HepG2 (cell line): ENCODE data around the gene DLEC1. TPM values are rescaled to one million over a fixed set of nuclear protein-coding genes. Genes with fewer than 3 reads are reported as not detected.
A peak's percentile ranks its signal among the peaks of the same experiment; 100 is the strongest.

Experiments
- AFF4 ChIP-seq: sonication (generic); formaldehyde crosslinking; IDR thresholded peaks from 2 replicates; pipeline ENCODE4 v1.4.0; 2020; ENCODE audit warnings: missing genetic modification reagents
- DMTF1 ChIP-seq: sonication (generic); formaldehyde crosslinking; IDR thresholded peaks from 2 replicates; pipeline ENCODE4 v1.4.0; 2020; ENCODE audit warnings: mild to moderate bottlenecking, missing genetic modification reagents
- FOSL1 ChIP-seq: sonication (generic); formaldehyde crosslinking; IDR thresholded peaks from 2 replicates; pipeline ENCODE4 v1.9.0; 2021; ENCODE audit warnings: missing genetic modification reagents, borderline replicate concordance
- GATAD2A ChIP-seq: IDR thresholded peaks from 2 replicates; pipeline ENCODE4 v1.6.1; 2016
- HNRNPK ChIP-seq: fragments of 200-400 bp; formaldehyde crosslinking; IDR thresholded peaks from 2 replicates; pipeline ENCODE4 v1.6.1; 2018; ENCODE audit warnings: low read length, low read depth, moderate library complexity, mild to moderate bottlenecking; ENCODE audit not compliant: poor library complexity, severe bottlenecking
- HNRNPUL1 ChIP-seq: fragments of 200-400 bp; formaldehyde crosslinking; IDR thresholded peaks from 2 replicates; pipeline ENCODE4 v1.6.1; 2017; ENCODE audit warnings: low read depth, mild to moderate bottlenecking, low read length, moderate library complexity
- MTF1 ChIP-seq: sonication (generic); formaldehyde crosslinking; IDR thresholded peaks from 2 replicates; pipeline ENCODE4 v1.5.0; 2020; ENCODE audit warnings: missing genetic modification reagents
- NR1H2 ChIP-seq: sonication (generic); formaldehyde crosslinking; IDR thresholded peaks from 2 replicates; pipeline ENCODE4 v1.8.1; 2022; ENCODE audit warnings: low read depth, missing genetic modification reagents, borderline replicate concordance
- NR2F2 ChIP-seq: IDR thresholded peaks from 2 replicates; pipeline ENCODE4 v1.6.1; 2012; ENCODE audit warnings: low read depth, inconsistent platforms, borderline replicate concordance
- PHF21A ChIP-seq: sonication (generic); formaldehyde crosslinking; IDR thresholded peaks from 2 replicates; pipeline ENCODE4 v1.5.0; 2020; ENCODE audit warnings: mild to moderate bottlenecking, missing genetic modification reagents
- SKI ChIP-seq: fragments of 450-650 bp; IDR thresholded peaks from one replicate; pipeline ENCODE4 v1.6.1; 2018; ENCODE audit warnings: mild to moderate bottlenecking; ENCODE audit not compliant: partially characterized antibody
- SMAD1 ChIP-seq: sonication (generic); formaldehyde crosslinking; IDR thresholded peaks from 2 replicates; pipeline ENCODE4 v1.4.0; 2020; ENCODE audit warnings: missing genetic modification reagents, low read depth, mild to moderate bottlenecking, borderline replicate concordance
- SNAPC5 ChIP-seq: sonication (generic); formaldehyde crosslinking; IDR thresholded peaks from 2 replicates; pipeline ENCODE4 v1.8.1; 2023; ENCODE audit warnings: mild to moderate bottlenecking, missing genetic modification reagents, borderline replicate concordance
- SOX13 ChIP-seq, 3 experiments: fragments of 450-650 bp in 1 of 3; sonication (generic) in 1 of 3; formaldehyde crosslinking in 1 of 3; IDR thresholded peaks in 2 of 3; conservative IDR thresholded peaks in 1 of 3; 2 replicates each; pipeline versions ENCODE4 v1.5.0 to v1.6.1; 2016 to 2020; ENCODE audit warnings: antibody characterized with exemption in 1 of 3, mild to moderate bottlenecking in 1 of 3, missing compliant biosample characterization in 1 of 3, missing genetic modification reagents in 1 of 3, moderate library complexity in 1 of 3
- TCF7L2 ChIP-seq: IDR thresholded peaks from 2 replicates; pipeline ENCODE4 v1.6.1; 2011; ENCODE audit warnings: mild to moderate bottlenecking, low read depth, low read length, moderate library complexity
- YY1 ChIP-seq: IDR thresholded peaks from 2 replicates; pipeline ENCODE4 v1.6.1; 2011; ENCODE audit warnings: low read length, low read depth, moderate library complexity, mild to moderate bottlenecking; ENCODE audit not compliant: insufficient read depth, insufficient replicate concordance
- ZBTB2 ChIP-seq: sonication (generic); formaldehyde crosslinking; IDR thresholded peaks from 2 replicates; pipeline ENCODE4 v1.8.0; 2022; ENCODE audit warnings: low read depth, missing genetic modification reagents
- ZFP62 ChIP-seq: sonication (generic); formaldehyde crosslinking; IDR thresholded peaks from 2 replicates; pipeline ENCODE4 v1.4.0; 2020; ENCODE audit warnings: missing genetic modification reagents
- ZNF10 ChIP-seq: sonication (generic); formaldehyde crosslinking; IDR thresholded peaks from 2 replicates; pipeline ENCODE4 v1.4.0; 2020; ENCODE audit warnings: mild to moderate bottlenecking, low read depth, missing genetic modification reagents, borderline replicate concordance
- ZNF264 ChIP-seq: sonication (generic); formaldehyde crosslinking; IDR thresholded peaks from 2 replicates; pipeline ENCODE4 v1.4.0; 2020; ENCODE audit warnings: missing genetic modification reagents
- ZNF530 ChIP-seq: sonication (generic); formaldehyde crosslinking; IDR thresholded peaks from 2 replicates; pipeline ENCODE4 v1.5.0; 2020; ENCODE audit warnings: low read depth, mild to moderate bottlenecking, missing genetic modification reagents
- ZNF670 ChIP-seq: sonication (generic); formaldehyde crosslinking; IDR thresholded peaks from 2 replicates; pipeline ENCODE4 v1.8.0; 2022; ENCODE audit warnings: mild to moderate bottlenecking, missing genetic modification reagents, borderline replicate concordance
- polyA plus RNA-seq, 8 experiments: library from polyadenylated mRNA; depleted of rRNA in 3 of 8; stranded (reverse) in 7 of 8; unstranded in 1 of 8; fragments of >200 nt; fragmentation: Illumina TruSeq in 4 of 8; extraction: Trizol in 4 of 8; gene quantifications; 2 replicates each; pipeline versions ENCODE4 v1.2.1 to v1.2.3, GENCODE V29; 2011 to 2016; ENCODE audit warnings: low read depth in 4 of 8, missing spikeins in 1 of 8, mixed read lengths in 1 of 8; ENCODE audit not compliant: insufficient read depth in 1 of 8
- total RNA-seq, 5 experiments: library from RNA; depleted of rRNA; stranded (reverse); fragments of >200 nt; fragmentation: Illumina TruSeq; extraction: Trizol; gene quantifications; 2 replicates each; pipeline ENCODE4 v1.2.3, GENCODE V29; 2016; ENCODE audit warnings: low read depth in 1 of 5

The DLEC1 gene
- total and polyA plus RNA-seq, 2 of the 13 experiments (the other 11 are each of a cell fraction or from before 2014, with no cell fraction given): 0.09 TPM; not detected in 1

GRCh38 chr3:38004415-38005075 lies 34.5 kb upstream of the DLEC1 start (continued):
- TF ChIP-seq SNAPC5 (CRISPR knock-in tag) (no peak), GATAD2A (CRISPR knock-in tag) (peak; percentile 77), NR1H2 (CRISPR knock-in tag) (no peak), TCF7L2 (no peak), FOSL1 (no peak), ZNF10 (CRISPR knock-in tag) (no peak), AFF4 (CRISPR knock-in tag) (no peak), ZBTB2 (CRISPR knock-in tag) (no peak), ZNF670 (CRISPR knock-in tag) (no peak), SMAD1 (CRISPR knock-in tag) (no peak), PHF21A (CRISPR knock-in tag) (peak; percentile 39), HNRNPUL1 (no peak), NR2F2 (no peak), ZFP62 (CRISPR knock-in tag) (no peak), HNRNPK (no peak), YY1 (no peak), ZNF264 (CRISPR knock-in tag) (no peak), SOX13 (IDR thresholded peaks at IDR 0.05) (no peak), SOX13 (CRISPR knock-in tag; conservative IDR thresholded peaks at IDR 0.05 in 1 of 2, IDR thresholded peaks at IDR 0.05 in 1 of 2) (no peak; a peak in 1 of 4 replicates), MTF1 (no peak), DMTF1 (no peak), SKI (no peak), ZNF530 (no peak)
